CD4-positive, alpha-beta T cell treated with Interleukin-6 at 100 ng/mL for 8 hours (primary cell): Measurements from ENCODE around the gene SLC28A3.

Experiments used
- DNase-seq: peaks from one replicate; pipeline ENCODE4 v3.0.0-alpha.2; 2020; ENCODE audit warnings: mixed read lengths, low spot score

SLC28A3 gene

GRCh38 chr9:84297162-84297821 is 43.3 kb downstream of the SLC28A3 start:
- DNase-seq: no peak

- peak; percentile 49 for DNase-seq
Measured at GRCh38 chr9:84296146-84296843, 44.3 kb downstream of the SLC28A3 start.

DNA sequence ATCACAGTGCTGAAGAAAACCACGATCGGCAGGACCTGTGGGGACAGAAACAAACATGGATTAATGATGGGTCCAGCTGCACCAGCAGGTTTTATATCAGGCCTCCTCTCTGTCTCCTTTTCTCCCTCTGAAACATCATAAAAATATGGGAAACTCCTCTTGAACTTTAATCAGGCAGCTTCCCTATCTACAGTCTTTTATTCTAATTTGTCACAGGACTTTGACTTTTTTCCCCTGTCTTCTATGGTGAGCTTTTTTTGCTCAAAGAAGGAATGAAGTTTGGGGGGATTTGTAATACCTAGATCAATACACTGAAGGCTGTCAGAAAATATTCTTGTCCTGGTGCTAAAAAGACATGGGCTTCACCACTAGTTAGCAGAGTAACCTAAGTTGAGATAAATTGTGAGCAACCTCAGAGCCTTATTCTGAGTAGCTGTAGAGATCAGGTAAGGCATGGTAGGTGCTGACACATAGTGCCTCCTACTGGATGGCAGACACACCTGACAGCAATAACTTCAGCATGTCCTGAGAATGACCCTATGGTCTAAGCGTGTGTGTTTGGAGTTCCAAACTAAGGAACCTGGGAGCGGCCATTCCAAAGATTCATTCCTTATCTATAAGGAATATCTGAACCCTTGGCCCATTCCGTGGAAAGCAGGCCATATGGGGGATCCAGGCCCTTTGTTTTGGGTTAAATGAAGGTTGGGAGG is 46.2 kb downstream of the SLC28A3 start:
- no peak for DNase-seq

- DNase-seq: peak; percentile 12
Measured at GRCh38 chr9:84293001-84293798, 47.4 kb downstream of the SLC28A3 start.

DNA sequence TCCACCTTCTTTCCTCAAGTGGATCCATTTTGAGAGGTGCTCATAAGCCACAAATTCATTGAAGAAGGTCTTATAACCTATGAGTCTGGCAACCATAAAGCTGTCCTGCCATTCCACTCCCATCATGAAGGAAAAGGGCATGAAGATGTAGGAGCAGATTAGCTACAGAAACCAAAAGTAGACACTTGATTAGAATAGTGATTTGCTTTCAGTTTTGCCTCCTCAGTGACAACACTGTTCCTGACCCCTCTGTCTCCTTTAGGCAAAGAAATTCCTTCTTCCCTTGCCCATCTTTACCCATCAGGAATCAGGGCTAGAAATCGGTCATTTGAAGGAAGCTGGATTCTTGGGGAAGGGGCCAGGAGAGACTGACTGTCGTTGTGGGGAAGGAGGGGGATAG is 55.2 kb downstream of the SLC28A3 start:
- no peak for DNase-seq

GRCh38 chr9:84283946-84284345 is 56.6 kb downstream of the SLC28A3 start:
- DNase-seq: no peak

- no peak for DNase-seq
Measured at GRCh38 chr9:84278130-84278529, 62.4 kb downstream of the SLC28A3 start.

DNA sequence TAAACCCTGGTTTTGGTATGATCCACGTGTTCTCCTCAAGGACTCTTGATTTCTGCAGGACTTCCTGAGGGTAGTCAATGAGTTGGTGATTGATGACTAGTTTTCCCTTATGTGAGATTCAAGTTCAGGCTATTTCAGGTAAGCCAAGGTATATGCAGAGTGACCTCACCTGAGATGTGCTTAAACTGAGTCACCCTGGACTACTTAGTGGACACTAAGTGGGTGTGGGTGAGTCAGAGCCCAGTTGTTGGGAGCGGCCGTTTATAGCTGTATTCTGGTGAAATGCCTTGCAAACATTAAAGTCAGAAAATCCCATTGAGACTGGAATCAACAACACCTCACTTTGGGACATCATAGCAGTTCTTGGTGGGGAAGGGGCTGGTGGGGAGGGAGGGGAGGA is 62.9 kb downstream of the SLC28A3 start:
- no peak for DNase-seq

DNA sequence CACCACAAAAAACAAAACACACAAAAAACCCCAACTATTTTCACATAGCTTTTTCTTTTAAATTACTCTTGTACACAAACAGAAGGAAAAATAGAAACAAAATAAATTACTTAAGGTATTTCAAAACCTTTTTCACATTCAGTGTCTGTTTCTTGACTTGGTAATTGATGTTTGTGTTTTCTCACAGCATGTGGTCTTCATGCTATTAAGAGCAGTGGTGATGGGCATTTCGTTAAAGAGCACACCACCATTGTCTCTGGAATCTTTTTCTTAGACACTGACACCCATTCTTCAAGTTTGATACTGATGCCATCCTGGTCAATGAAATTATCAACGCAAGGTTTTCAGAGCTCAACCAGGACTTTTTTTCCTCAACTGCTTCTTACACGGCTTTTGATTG is 63.8 kb downstream of the SLC28A3 start:
- DNase-seq: no peak

GRCh38 chr9:84271921-84272556 is 68.5 kb downstream of the SLC28A3 start:
- no peak for DNase-seq

DNA sequence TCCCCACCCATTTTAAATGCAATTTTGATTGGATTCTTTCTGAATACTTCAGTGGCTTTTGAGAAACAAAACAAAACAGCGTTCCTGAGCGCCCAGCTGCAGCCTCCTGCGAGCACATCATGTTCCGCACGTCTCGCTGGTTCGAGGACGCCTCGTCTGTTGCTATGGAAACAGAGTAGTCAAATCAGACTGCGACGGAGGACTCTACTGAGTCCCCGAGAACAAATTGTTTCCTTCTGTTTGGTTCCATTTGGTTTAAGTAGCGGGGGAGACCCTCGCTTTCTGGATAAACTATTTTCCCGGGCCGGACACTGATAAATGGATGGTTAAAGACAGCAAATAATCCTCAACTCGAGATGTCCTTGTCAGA is 69.0 kb downstream of the SLC28A3 start:
- DNase-seq: peak; percentile 8

DNA sequence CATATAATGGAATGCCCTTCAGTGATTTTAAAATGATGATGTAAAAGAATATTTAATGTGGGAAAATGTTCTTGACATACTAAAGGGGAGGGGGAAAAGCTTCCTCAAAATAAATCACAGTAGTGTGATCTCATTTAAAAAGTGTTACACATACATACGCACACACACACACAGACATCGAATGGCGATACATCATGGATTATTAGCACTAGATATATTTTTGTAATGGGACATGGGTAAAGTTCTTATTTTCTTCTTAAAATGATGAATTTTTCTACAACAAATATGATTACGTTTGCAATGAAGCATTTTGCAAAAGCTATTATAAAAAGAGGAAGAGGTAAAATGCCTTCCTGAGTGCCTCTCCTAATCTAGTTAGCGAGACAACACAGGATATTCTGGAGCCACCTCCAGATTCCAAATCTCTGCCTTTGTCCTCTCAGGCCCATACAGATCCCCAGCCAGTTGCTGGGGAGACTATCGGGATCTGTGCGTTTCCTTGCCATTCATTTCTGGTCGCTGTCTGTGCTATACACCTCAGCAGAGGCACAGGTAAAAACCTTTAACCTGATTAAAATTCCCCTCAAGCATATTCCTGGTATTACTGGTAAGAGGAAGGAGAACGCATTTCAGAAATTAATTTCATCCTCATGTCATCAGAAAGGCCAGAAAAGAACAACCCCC is 69.6 kb downstream of the SLC28A3 start:
- no peak for DNase-seq

- DNase-seq: no peak
Measured at GRCh38 chr9:84266087-84266561, 74.4 kb downstream of the SLC28A3 start.

- no peak for DNase-seq
Measured at GRCh38 chr9:84264307-84265029, 76.1 kb downstream of the SLC28A3 start.

- DNase-seq: peak; percentile 34
Measured at GRCh38 chr9:84261070-84261746, 79.3 kb downstream of the SLC28A3 start.

DNA sequence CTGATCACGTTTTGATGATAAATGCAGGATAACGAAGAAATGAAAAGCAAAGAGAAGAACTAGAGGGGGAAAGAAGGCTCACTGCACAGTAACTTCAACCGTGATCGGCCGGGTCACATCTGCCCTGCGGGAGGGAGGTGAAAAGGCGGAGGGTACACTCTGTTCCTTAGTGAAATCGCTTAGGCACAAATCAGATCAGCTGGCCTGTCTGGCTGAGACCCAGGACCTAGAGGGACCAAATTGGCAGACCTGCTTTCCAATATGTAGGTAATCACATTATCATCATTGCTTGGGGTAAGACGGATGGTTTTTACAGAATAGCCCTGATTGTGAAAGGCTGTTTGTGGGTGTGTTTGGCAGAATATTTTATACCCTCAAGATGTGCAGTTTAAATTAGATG is 82.2 kb downstream of the SLC28A3 start:
- no peak for DNase-seq

- DNase-seq: no peak
Measured at GRCh38 chr9:84255696-84256095, 84.9 kb downstream of the SLC28A3 start.

- DNase-seq: no peak
Measured at GRCh38 chr9:84254972-84255371, 85.6 kb downstream of the SLC28A3 start.

- DNase-seq: no peak
Measured at GRCh38 chr9:84251921-84252320, 88.6 kb downstream of the SLC28A3 start.

GRCh38 chr9:84241817-84242373 is 98.7 kb downstream of the SLC28A3 start:
- no peak for DNase-seq
